HG03469 (cell line): ENCODE data around the gene VDR.

Experiments
- ATAC-seq: cut with Tn5 transposase; IDR thresholded peaks from one replicate; pipeline ENCODE4 v1.9.1; 2021; ENCODE audit warnings: mild to moderate bottlenecking, moderate library complexity, moderate number of reproducible peaks; ENCODE audit not compliant: unreplicated experiment

The VDR gene

GRCh38 chr12:47875746-47876439 is 28.9 kb downstream of the VDR start:
- ATAC-seq: no peak

GRCh38 chr12:47874316-47874715 is 30.5 kb downstream of the VDR start:
- ATAC-seq: no peak

- no peak for ATAC-seq
These were observed 34.5 kb downstream of the VDR start for GRCh38 chr12:47870175-47870781.

DNA sequence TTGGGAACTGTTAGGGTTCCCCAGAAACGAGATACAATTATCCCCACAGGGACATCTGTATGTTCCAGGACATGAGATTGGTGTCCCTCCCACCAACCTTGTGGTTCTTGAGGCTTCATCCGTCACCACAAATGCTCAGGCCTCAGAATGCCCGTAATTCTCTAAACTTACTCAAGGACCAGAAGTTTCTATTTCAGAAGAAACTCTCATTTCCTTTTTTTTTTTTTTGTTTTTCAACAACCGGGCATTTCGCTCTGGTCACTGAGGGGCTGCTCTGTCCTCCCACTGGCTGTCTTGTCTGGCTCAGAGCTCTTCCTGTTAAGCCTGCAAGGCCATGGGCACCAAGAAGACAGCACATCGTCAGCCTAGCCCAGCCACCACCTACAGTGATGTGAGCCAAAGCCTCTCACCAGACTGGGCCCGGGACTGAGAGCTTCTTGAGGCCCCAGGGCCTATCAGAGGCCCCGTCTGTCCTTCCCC is 36.2 kb downstream of the VDR start:
- ATAC-seq: peak; percentile 68

DNA sequence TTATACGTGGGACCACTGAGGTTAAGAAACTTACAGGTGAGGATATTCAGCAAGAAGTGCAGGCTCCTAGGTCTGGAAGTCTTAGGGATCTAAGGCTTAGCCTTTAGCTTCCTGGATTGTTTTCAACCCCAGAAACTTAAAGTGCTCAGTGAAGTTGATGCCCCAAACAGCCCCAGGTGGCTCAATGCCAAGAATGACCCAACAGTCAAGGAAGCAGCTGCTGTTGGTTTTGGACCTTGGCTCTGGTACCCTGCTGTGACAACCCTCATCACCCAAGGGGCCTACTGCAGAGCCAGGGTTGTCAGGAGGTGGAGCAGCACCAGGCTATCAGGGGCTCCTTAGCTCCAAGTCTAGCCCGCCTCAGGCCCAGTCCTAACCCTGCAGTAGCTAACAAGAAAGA is 36.8 kb downstream of the VDR start:
- ATAC-seq: no peak

GRCh38 chr12:47867495-47867941 is 37.3 kb downstream of the VDR start:
- ATAC-seq: no peak

DNA sequence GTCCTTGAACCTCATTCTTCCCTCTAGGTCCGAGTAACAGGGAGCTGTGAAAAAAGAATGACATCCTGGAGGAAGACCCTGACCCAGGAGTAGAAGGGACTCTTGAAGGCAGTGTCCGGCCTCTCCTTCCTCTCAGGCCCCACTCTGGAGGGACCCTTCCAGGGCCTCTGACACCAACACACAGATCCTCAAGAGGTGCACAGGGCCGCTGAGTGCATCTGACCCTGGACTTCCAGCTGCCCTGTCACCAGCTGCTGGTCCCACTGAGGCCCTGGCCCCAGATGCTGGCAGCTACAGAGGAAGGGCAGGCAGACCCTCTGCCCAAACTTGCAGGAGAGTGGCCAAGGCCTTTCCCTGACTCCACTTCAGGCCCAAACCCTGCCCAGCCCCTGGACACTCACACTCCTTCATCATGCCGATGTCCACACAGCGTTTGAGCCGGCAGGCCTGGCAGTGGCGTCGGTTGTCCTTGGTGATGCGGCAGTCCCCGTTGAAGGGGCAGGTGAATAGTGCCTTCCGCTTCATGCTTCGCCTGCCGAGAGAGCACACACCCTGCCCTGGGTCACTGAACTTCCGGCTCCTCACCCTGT is 40.1 kb downstream of the VDR start:
- ATAC-seq: no peak

DNA sequence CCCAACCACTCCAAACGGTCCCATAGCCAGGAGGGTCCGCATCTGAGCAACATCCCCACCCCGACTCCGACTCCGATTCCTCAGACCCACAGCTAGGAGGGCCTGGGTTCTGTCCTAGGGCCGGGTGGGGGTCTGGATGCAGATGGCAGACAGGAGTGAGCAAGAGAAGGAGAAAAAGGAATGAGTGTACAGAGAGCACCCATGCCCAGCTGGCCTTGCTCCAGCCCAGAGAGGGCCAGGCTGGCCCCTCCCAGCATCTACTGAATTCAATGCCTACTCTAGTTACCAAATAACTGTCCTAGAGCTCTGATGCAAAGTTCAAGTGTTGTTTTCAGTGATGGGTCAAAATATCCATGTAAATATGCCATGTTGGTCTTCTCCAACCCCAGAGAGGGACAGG is 40.8 kb downstream of the VDR start:
- no peak for ATAC-seq

DNA sequence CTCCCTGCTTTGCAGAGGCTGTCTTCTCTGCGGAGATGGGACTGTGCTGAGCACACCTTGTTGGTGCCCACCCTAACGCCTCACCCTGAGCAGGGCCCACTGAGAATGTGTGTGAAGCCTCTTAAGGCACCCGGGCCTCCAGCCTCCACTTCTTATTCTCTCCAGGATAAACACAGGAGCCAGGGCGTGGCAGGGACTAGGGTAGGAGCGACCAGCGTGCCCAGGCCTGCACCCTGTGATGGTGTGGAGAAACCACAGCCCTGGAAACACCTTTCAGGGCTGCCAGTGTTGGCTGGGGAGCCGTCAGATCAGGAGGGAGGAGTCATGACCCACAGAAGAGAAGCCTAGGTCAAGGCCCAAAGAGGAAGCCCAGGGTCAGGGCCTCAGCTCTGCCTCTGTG is 41.3 kb downstream of the VDR start:
- no peak for ATAC-seq

DNA sequence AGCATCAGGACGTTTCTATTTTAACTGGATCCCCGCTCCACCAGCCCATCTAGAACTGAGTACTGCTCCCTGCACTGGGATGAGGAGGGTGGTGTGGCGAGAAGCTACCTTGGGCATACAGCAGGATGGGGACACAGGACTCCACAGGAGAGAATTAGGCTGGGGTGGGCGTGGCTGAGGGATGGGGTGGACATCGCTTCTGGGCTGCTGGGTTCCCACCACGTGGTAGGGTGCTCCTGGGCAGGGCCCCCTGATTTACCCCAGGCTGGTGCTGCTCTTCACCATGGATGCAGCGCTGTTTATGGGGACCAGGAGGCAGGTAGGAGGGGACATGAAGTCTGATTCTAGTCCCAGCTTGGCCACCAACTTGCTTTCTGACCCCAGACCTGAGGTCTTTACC is 41.9 kb downstream of the VDR start:
- ATAC-seq: no peak

GRCh38 chr12:47862167-47862750 is 42.5 kb downstream of the VDR start:
- no peak for ATAC-seq

GRCh38 chr12:47860873-47861272 is 43.9 kb downstream of the VDR start:
- no peak for ATAC-seq

DNA sequence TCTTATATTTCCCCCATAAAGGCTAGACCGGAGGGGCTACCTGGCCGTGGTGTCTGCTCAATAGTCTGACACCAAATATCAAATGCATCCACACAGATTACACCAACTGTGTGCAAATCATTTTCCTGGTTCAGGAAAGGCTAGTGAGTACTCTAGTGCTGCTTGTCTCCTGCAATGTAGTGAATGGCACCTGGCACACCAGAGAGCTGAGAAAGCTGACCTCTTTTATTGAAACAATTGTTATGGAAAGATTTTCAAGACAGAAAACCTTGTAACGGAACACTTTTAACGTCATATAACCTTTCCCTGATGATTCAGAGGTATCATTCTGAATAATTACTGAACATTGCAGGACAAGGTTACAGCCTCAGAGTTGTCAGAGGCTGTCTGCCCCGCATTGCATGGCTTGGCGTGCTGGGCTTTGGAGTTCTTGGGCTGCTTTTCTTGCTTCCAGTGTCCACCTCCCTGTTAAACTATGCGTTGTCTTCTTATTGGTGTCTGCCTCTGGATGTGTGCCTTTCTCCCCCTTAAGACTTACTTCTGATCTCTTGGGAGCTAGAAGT is 44.4 kb downstream of the VDR start:
- ATAC-seq: no peak

DNA sequence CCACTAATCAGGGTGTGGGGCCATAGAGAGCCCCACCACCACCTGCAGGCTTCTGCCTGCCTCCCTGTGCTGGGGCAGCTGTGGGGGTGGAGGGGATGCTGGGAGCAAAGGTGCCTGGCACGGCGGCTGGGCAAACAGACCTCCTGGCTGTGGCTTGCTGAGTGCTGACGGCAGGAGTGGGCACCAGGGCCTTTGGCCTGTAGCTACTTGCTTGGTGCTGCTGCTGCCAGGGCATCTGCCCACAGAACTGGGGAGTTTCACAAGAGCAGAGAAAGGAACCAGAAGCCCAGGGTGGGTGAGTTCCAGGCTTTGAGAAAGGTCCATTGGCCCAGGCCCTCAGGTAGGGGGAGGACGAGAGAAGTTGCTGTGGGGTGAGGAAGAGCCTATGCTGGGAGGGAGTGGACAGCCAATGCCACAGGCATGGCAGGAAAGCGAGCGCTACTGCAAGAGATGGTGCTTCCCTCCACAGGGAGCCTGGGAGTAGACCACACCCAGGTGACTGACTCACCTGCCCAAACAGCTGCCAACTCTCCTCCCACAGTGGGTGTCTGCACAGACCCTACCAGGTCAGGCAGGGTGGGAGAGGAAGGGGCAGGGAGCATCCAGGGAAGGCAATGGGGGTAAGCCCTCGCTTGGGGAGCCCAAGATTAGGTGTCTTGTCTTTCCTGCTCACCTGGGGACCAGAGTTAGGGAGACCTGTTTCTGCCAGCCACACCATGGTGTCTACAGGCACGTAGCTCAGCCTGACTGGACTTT is 46.1 kb downstream of the VDR start:
- no peak for ATAC-seq

DNA sequence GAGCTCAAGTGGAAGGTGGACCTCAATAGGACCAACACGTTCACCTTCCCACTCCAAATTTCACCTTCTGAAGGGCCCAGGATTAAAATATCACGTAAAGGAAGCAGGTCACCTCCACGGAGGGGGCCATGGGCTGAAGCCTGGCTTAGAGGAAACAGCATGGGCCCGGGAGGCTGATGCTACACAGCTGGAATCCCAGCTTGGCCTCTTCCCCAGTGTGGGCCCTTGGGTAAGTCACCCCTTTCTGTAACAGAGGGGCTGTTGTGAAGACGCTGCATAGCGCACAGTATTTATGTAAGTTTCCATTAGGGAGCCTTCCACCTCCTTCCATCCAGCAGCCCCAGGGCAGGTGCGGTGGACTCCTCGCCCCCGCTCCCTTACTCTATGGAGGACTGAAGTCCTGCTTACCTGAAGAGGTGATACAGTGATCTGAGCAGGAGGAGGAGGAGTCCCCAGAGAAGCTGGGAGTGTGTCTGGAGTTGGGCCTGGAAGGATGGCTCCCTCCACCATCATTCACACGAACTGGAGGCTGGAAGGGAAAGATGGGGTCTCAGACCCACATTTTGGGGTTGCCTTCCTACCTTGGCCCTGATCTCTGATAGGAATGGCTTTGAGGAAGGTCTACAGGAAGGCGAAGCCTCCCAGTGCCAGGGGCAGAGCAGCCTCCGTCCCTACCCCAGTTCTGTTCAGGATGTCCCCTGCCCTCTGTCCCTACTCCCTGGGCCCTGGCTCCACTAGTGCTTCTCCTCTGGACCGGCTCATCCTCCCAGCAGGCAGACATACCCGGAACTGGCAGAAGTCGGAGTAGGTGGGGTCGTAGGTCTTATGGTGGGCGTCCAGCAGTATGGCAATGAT is 47.8 kb downstream of the VDR start:
- ATAC-seq: no peak

GRCh38 chr12:47856094-47856493 is 48.7 kb downstream of the VDR start:
- ATAC-seq: no peak

- ATAC-seq: no peak
These were observed 49.3 kb downstream of the VDR start for GRCh38 chr12:47855502-47855901.

DNA sequence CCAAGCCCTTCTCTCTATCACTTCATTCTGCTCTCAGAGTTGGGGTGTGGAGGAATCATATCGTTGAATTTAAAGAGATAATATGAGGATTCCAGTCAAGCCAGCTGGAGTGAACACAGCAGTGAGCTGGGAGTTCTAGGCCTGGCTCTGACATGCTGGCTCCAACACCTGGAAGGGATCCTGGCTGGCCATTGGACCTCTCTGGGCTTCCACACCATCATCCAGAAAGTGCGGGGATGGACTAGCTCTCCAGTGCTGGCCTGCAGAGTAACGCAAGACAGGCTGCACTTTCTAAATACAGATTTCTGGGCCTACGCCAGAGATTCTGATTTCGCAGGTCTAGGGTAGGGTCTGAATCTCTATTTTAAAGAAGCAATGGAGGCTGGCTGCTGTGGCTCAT is 50.3 kb downstream of the VDR start:
- no peak for ATAC-seq

- no peak for ATAC-seq
These were observed 52.7 kb downstream of the VDR start for GRCh38 chr12:47852096-47852571.
